D341Med (cell line): ENCODE data around the gene NANOS3.
A peak's percentile ranks its signal among the peaks of the same experiment; 100 is the strongest.

Experiments used
- DNase-seq: peaks from one replicate; pipeline ENCODE4 v3.0.0; 2012; ENCODE audit warnings: low spot score

NANOS3 gene

GRCh38 chr19:13876834-13877233 lies at the start of gene NANOS3:
NANOS3 (plus strand) TSS chr19:13877134; CDS start chr19:13877249, 115 bp downstream.
- no peak for DNase-seq

DNA sequence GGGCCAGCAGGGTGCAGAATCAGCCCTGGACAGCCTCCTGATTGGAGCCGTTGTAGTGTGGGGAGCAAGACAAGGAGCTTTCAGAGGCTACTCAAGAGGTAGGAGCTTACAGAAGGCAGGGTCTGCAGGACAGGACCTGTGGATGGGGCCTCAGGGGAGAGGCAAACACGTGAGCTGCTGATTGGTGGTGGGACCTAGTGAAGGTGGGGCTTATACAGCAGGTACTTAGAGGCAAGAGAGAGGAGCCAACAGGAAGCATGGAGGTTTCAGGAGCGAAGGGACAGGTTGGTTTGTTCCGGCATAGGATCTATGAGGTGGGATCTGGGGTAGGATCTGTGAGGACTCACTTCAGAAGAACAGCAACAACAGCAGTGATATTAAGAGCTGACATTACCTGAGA lies 49.3 kb upstream of the NANOS3 start:
- DNase-seq: no peak

DNA sequence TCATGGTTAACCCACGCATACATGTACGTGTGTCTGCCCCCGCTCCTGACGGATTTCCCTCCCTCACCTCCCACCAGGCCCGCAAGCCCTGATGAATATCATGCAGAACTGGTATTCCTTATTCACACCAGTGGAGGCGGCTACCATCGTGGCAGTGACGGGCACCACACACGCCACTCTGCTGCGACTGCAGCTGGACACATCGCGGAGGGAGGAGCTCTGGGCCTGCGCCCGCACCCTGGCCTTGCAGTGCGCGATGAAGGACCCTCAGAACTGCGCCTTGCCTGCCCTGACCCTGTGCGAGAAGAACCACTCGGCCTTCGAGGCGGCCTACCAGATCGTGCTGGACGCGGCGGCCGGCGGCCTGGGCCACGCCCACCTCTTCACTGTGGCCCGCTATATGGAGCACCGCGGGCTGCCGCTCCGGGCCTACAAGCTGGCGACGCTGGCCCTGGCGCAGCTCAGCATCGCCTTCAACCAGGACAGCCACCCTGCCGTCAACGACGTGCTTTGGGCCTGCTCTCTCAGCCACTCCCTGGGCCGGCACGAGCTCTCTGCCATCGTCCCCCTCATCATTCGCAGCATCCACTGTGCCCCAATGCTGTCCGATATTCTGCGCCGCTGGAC lies 46.7 kb upstream of the NANOS3 start:
- no peak for DNase-seq

DNA sequence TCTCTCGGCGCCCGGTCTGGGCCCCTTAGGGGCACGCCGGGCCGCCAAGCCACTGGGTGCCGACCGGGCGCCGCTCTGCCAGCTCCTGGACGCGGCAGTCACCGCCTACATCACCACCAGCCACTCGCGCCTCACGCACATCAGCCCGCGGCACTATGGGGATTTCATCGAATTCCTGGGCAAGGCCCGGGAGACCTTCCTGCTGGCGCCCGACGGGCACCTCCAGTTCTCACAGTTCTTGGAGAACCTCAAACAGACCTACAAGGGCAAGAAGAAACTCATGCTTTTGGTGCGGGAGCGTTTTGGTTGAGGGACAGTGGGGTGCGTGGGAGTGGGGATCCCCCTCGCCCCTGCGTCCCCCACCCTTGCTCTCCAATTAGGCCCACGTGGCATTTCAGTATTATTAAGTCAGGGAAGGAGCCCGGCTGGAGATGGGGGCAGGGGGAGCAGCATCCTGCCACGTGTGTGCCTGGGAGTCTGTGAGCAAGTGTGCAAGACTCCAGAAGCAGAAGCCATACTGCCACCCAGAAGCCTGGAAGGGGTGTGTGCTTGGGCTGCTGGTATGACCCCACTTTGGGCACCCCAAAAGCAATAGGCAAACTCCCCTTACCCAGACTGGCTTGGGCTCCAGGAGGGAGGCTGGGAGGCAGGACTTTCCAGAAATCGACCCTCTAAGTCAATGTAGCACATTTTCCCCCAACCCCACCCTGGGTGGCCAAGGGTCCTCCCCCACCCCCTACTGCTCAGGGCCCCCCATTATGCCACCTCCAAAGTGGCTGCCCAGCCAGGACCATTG lies 46.0 kb upstream of the NANOS3 start:
- DNase-seq: peak; percentile 28

DNA sequence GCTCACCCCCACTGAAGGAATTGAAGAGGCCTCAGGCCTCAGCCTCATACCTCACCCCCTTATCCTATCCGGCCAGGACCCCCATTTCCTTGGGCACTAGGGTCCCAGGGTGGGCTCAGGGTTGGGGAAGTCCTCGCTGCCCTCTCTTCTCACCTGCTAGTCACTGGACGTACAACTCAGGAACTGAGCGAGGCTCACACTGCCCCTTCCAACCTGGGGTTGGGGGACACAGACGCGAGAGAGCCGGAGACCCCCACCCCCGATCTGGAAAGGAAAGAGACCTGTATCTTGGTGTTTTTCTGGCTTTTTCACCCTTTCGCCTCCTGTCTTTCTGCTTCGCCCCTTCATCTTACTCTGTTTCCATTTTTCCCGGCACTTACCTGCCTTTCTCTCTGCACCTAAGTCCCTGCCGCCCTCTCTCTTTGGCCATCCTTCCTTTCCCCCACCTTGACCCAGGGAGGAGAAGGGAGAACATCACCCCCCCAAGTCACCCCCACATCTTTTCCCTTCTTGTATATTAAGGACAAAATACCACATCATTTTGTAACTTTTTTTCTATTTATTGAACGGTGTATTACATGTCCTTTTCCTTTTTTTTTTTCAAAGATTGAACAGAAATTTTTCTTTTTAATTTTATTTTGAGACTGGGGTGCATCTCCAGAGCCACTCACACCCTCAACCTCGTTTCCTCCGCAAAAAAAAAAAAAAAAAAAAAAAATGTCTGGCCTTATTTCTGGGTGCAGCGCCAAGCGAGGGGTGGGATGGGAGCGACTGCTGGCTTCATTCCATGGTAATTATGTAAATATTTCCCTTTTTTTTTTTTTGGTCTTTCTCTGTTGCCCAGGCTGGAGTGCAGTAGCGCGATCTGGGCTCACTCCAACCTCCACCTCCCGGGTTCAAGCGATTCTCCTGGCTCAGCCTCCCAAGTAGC lies 45.1 kb upstream of the NANOS3 start:
- no peak for DNase-seq

- DNase-seq: peak; percentile 100
These were observed 43.3 kb upstream of the NANOS3 start for GRCh38 chr19:13833330-13834243.

- peak; percentile 18 for DNase-seq
These were observed 42.5 kb upstream of the NANOS3 start for GRCh38 chr19:13834244-13835069.

DNA sequence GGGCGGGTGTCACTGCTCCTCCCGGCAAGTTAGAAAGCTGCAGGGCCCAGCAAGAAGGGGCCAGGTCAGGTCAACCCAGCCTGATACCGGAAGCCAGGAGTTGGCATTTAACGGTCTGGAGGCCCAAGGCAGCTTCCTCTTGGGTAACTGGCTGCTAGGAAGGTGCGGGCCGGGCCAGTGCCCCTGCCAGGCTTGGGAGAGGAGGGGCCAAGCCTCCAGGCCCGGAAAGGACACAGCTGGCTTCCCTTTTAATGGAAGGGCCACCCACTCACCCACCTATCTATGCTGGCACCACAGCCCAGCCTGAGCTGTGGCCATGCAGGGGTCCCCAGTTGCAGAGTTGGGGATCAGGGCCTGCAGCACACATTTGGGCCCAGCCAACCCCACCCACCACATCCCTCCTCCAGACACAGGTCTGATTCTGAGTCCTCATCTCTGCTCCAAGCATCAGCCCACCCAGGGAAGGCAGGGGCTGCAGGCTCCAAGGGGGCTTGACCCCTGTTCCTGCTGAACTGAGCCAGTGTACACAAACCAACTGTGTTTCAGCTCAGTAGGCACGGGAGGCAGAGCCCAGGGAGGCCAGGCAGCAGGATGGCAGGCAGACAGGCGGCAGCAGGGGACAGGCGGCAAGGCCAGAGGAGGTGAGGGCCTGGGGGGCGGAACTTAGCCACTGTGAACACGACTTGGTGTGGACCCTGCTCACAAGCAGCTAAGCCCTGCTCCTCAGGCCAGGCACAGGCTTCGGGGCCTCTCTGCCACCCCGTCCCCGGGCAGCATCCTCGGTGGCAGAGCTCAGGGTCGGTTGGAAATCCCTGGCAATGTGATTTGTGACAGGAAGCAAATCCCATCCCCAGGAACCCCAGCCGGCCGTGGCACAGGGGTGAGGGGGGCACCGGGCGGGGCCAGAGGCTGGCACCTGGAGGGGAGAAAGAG lies 40.9 kb upstream of the NANOS3 start:
- DNase-seq: peak; percentile 21

- DNase-seq: no peak
These were observed 38.4 kb upstream of the NANOS3 start for GRCh38 chr19:13838435-13839129.

DNA sequence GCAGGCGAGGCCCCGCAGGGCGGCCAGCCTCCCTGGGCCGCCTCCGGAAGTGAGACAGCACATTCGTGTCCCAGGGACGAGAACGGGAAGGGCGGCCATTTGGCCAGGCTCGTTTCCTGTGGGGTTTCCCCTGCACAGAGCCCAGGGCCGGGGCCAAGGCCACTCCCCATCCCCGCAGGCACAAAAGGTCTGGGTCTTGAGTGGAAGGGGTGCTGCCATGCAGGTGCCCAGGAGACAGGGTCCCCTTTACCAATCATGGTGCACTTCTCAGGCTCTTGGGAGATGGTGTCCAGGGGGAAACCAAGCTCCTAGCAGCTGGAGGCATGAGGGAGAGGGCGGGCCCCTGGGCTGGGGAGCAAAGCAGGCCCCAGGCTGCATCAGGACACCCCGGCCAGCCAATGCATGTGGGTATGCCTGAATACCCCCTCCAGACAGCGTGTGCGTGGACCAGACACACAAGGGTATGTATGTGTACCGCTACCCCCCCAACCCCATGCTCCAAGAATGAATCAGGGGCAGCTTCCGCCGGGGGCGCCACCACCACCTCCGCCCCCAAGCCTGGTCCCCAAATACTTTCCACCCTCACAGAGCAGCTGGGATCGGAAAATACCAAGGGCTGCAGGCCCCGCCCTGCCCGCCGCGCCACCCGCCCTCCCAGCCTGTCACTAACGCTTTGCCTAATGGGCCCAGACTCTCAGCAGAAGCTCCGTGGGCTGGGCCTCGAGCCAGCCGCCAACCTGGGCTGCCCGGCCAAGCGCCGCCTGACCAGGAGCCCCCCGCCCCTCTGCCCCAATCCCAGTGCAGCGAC lies 37.6 kb upstream of the NANOS3 start:
- DNase-seq: peak; percentile 23

DNA sequence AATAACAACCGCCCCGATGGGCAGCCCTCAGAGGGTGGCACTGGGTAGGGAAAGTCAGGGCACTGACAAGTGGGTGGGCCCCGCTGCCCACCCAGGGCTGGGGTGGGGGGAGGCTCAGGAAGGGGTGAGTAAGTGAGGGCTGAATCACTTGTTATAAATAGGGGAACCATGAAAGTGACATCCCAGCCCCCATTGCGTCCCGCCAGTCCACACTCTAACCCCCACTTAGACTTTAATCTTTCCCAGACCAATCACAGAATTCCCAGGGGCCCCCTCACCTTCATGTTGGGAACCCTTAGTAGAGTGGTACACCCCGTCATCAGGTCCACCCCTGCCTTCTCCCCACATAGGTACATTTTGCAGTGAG lies 37.0 kb upstream of the NANOS3 start:
- DNase-seq: no peak

- peak; percentile 26 for DNase-seq
These were observed 36.4 kb upstream of the NANOS3 start for GRCh38 chr19:13840305-13841085.

DNA sequence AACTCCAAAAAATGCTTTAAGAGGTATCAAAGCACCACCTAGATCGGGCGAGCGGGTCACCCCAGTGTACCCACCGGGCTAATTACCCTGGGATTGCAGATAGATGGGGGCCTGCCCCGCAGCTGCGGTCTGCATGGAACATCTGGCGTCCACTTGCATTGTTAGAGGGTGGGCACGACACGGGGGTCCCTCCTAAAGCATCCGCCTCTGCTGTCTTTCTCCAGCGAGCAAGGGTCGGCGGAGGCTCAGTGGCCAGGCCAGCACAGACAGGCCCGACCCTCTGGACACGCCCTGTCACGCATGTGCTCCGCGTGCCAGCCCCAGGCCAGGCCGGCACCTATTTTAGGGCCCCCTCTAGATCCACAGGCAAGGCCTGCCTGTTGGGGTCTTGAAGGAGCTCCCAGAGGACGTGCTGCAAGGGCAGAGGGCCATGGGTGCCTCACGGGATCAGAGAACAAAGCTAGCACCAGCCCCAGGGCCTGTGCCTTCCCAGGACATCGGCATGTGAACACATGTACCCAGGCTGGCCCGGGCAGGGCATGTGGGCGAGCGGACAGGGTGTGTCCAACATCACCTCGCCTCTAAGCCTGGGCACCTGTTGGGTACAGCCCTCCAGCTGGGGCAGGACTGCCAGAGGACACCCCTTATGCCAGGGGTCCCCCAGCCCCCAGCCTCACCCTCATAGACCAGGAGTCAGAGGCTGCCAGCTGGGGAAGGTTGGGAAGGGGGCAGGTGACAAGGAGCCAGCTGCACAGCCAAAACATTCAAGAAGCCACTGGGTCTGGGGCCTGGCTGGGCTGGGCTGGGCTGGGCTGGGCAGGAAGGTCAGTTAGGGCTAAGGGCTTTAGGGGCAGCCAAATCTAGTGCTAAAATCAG lies 35.6 kb upstream of the NANOS3 start:
- DNase-seq: peak; percentile 36

- DNase-seq: no peak
These were observed 35.0 kb upstream of the NANOS3 start for GRCh38 chr19:13841962-13842290.

- peak; percentile 79 for DNase-seq
These were observed 34.4 kb upstream of the NANOS3 start for GRCh38 chr19:13842291-13843103.
